ENCODE measurements around the gene TMEM132D. TPM values are rescaled to one million over a fixed set of nuclear protein-coding genes. Genes with fewer than 3 reads are reported as not detected.

Gene TMEM132D
- total and polyA plus RNA-seq, 2 donors (not counting 3 experiments of a cell fraction or from before 2014, with no cell fraction given): not detected

DNA sequence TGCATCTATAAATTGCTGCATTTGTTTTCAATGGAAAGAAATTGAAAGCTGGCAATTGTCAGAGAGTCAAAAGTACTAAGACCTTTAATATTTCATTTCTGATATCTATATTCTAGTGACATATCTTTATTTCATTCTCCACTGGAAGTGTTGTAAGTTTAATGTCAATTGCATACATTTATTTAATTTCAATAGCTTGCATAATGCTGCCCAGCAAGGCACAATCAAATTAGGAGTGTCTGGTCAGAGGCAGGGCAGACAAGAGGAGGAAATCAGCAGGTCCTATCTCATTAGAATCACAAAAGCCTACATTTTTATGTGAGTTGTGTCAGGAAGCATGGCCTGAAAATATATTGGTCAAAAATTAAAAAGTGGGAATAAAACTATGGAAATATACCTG is 112.9 kb downstream of the TMEM132D start:
- intact Hi-C loops (cut with micrococcal nuclease): no loop called here
- Histone ChIP-seq H3K4me3 (replicated peaks in 1 of 3; ENCODE audit: insufficient read depth in 1 of 3, low read depth in 1 of 3, low read length in 3 of 3) (no peak overlapping the region), H3K9ac (replicated peaks; ENCODE audit: extremely low read depth, insufficient read depth, low read length) (no peak overlapping the region), H3K4me1 (ENCODE audit: control insufficient read depth, extremely low read depth, insufficient read depth, low read length) (no peaks in the 10 kb centered on the region), H3K9me3 (replicated peaks; ENCODE audit: control insufficient read depth, insufficient read depth, low read length) (no peaks in the 10 kb centered on the region), H3K79me2 (ENCODE audit: control insufficient read depth, insufficient read depth, low read length) (no peaks in the 10 kb centered on the region), H4K20me1 (replicated peaks; ENCODE audit: control insufficient read depth, extremely low read depth, insufficient read depth, low read length) (no peaks in the 10 kb centered on the region), H3K9me1 (replicated peaks; ENCODE audit: control insufficient read depth, extremely low read depth, insufficient read depth, low read length) (no peaks in the 10 kb centered on the region), H2AFZ (ENCODE audit: low read depth, low read length) (no peak overlapping the region), H3K4me2 (ENCODE audit: insufficient read depth, low read length) (no peak overlapping the region), H3K36me3 (ENCODE audit: control insufficient read depth in 2 of 2, extremely low read depth in 1 of 2, insufficient read depth in 2 of 2, low read length in 2 of 2) (no peaks in the 10 kb centered on the region), H3K27ac (ENCODE audit: insufficient read depth, low read depth, low read length) (no peak overlapping the region), H3K27me3 (ENCODE audit: control insufficient read depth in 2 of 2, insufficient read depth in 2 of 2, low read length in 2 of 2) (no peaks in the 10 kb centered on the region)
- TF ChIP-seq, protein P1, sequence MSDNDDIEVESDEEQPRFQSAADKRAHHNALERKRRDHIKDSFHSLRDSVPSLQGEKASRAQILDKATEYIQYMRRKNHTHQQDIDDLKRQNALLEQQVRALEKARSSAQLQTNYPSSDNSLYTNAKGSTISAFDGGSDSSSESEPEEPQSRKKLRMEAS (IDR thresholded peaks at IDR 0.05; ENCODE audit: insufficient read depth, insufficient read length): no peak
- no peak for TF ChIP-seq JUN (IDR thresholded peaks at IDR 0.05; ENCODE audit: borderline replicate concordance, insufficient read depth, insufficient read length, low read depth)
- no peak for TF ChIP-seq POLR2AphosphoS5 (IDR thresholded peaks at IDR 0.05; ENCODE audit: insufficient read depth, low read depth, low read length)
- no peak for TF ChIP-seq FOS (IDR thresholded peaks at IDR 0.05; ENCODE audit: borderline replicate concordance, insufficient read depth, low read length)
- dilution Hi-C loops (cut with MboI; ENCODE audit: extremely low pct_ligation_motif_present, low sequenced_read_pairs): no loop called here
- no TSS peak for BruUV-seq (replicated peaks)
- DNase-seq (ENCODE audit: low read depth, low spot score) (no peak), FAIRE-seq (no peak)
- ChIA-PET CTCF (no interaction called here), POLR2A (no interaction called here)

DNA sequence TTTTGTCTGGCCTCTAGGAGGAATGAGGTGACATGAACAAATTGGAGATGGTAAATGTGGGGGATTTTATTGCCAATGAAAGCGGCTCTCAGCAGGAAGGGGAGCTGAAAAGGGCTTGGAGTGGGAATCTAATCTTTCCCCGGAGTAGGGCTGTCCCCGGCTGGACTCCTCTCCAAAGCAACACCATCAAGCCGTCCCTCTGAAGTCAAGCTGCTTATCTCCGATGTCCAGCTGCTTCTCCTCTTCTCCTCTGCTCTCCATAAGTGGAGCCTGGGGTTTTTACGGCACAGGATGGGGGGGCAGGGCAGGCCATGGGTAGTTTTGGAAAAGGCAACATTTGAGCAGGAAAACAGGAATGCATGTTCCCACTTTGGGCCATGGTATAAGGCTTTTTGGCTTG is 113.5 kb downstream of the TMEM132D start:
- Histone ChIP-seq H3K9me3 (replicated peaks; ENCODE audit: control insufficient read depth, insufficient read depth, low read length) (no peaks in the 10 kb centered on the region), H4K20me1 (replicated peaks; ENCODE audit: control insufficient read depth, extremely low read depth, insufficient read depth, low read length) (no peaks in the 10 kb centered on the region), H3K27ac (ENCODE audit: insufficient read depth, low read depth, low read length) (no peak overlapping the region), H3K36me3 (ENCODE audit: control insufficient read depth in 2 of 2, extremely low read depth in 1 of 2, insufficient read depth in 2 of 2, low read length in 2 of 2) (no peaks in the 10 kb centered on the region), H3K79me2 (ENCODE audit: control insufficient read depth, insufficient read depth, low read length) (no peaks in the 10 kb centered on the region), H3K27me3 (ENCODE audit: control insufficient read depth in 2 of 2, insufficient read depth in 2 of 2, low read length in 2 of 2) (no peaks in the 10 kb centered on the region), H3K9ac (replicated peaks; ENCODE audit: extremely low read depth, insufficient read depth, low read length) (no peak overlapping the region), H2AFZ (ENCODE audit: low read depth, low read length) (no peak overlapping the region), H3K4me2 (ENCODE audit: insufficient read depth, low read length) (no peak overlapping the region), H3K4me3 (replicated peaks in 1 of 3; ENCODE audit: insufficient read depth in 1 of 3, low read depth in 1 of 3, low read length in 3 of 3) (no peak overlapping the region), H3K4me1 (ENCODE audit: control insufficient read depth, extremely low read depth, insufficient read depth, low read length) (no peaks in the 10 kb centered on the region), H3K9me1 (replicated peaks; ENCODE audit: control insufficient read depth, extremely low read depth, insufficient read depth, low read length) (no peaks in the 10 kb centered on the region)
- BruUV-seq (replicated peaks): no TSS peak
- CTCF ChIA-PET: no interaction called here
- DNase-seq (ENCODE audit: low read depth, low spot score) (no peak), FAIRE-seq (no peak)
- no peak for TF ChIP-seq FOS (IDR thresholded peaks at IDR 0.05; ENCODE audit: borderline replicate concordance, insufficient read depth, low read length)
- TF ChIP-seq, protein P2, sequence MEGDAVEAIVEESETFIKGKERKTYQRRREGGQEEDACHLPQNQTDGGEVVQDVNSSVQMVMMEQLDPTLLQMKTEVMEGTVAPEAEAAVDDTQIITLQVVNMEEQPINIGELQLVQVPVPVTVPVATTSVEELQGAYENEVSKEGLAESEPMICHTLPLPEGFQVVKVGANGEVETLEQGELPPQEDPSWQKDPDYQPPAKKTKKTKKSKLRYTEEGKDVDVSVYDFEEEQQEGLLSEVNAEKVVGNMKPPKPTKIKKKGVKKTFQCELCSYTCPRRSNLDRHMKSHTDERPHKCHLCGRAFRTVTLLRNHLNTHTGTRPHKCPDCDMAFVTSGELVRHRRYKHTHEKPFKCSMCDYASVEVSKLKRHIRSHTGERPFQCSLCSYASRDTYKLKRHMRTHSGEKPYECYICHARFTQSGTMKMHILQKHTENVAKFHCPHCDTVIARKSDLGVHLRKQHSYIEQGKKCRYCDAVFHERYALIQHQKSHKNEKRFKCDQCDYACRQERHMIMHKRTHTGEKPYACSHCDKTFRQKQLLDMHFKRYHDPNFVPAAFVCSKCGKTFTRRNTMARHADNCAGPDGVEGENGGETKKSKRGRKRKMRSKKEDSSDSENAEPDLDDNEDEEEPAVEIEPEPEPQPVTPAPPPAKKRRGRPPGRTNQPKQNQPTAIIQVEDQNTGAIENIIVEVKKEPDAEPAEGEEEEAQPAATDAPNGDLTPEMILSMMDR (IDR thresholded peaks at IDR 0.05; ENCODE audit: extremely low read depth in 1 of 2, insufficient read depth in 1 of 2, low read depth in 1 of 2, low read length in 2 of 2): no peak
- no peak for TF ChIP-seq POLR2A (IDR thresholded peaks at IDR 0.05; ENCODE audit: low read depth, low read length)
- no peak for TF ChIP-seq JUN (IDR thresholded peaks at IDR 0.05; ENCODE audit: borderline replicate concordance, insufficient read depth, insufficient read length, low read depth)
- TF ChIP-seq EZH2 (IDR thresholded peaks at IDR 0.05; ENCODE audit: borderline replicate concordance, low read depth, low read length, severe bottlenecking): no peak
- no peak for TF ChIP-seq MYC (IDR thresholded peaks at IDR 0.05; ENCODE audit: low read depth, low read length)
- TF ChIP-seq, protein P1 (IDR thresholded peaks at IDR 0.05; ENCODE audit: insufficient read depth, insufficient read length): no peak
- TF ChIP-seq GATA2 (IDR thresholded peaks at IDR 0.05; ENCODE audit: insufficient read depth, insufficient read length, low read depth, low read length): no peak
- no peak for TF ChIP-seq POLR2AphosphoS5 (IDR thresholded peaks at IDR 0.05; ENCODE audit: insufficient read depth, low read depth, low read length)
- intact Hi-C loops (cut with micrococcal nuclease): no loop called here
- POLR2A ChIA-PET: no interaction called here
- dilution Hi-C loops (cut with MboI; ENCODE audit: extremely low pct_ligation_motif_present, low sequenced_read_pairs): no loop called here
